ENCODE measurements around the gene ASMTL. TPM values are rescaled to one million over a fixed set of nuclear protein-coding genes. Genes with fewer than 3 reads are reported as not detected.
"Not testable (repeated sequence)": the region's sequence is repeated elsewhere in the genome, so short reads cannot be mapped to it uniquely, and the experiment has no call there.

The ASMTL gene
- total RNA-seq, 1 donor from 2014 or later, result 27.1 TPM

DNA sequence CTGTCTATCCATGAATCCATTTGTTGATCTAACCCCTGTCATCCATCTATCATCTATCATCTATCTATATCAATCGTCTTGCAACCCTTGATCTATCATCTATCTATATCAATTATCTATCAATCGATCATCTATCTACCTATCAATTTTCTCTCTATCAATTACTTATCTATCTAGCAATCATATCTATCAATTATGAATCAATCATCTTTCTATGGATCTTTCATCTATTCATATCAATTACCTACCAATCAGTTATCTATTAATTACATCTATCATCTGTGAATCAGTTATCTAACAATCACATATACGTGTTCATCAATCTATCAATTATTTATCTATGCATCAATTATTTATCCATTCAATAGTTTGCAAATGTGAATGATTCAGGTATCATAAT, 24.5 kb upstream of the ASMTL start:
- Histone ChIP-seq H3K27me3 (no peaks in the 10 kb centered on the region), H3K27ac (no peak overlapping the region), H3K4me1 (no peaks in the 10 kb centered on the region), H3K9me3 (no peaks in the 10 kb centered on the region), H3K36me3 (no peaks in the 10 kb centered on the region), H3K4me3 (no peak overlapping the region)
- no peak for DNase-seq (ENCODE audit: low spot score in 2 of 2)
- TF ChIP-seq, protein P1, sequence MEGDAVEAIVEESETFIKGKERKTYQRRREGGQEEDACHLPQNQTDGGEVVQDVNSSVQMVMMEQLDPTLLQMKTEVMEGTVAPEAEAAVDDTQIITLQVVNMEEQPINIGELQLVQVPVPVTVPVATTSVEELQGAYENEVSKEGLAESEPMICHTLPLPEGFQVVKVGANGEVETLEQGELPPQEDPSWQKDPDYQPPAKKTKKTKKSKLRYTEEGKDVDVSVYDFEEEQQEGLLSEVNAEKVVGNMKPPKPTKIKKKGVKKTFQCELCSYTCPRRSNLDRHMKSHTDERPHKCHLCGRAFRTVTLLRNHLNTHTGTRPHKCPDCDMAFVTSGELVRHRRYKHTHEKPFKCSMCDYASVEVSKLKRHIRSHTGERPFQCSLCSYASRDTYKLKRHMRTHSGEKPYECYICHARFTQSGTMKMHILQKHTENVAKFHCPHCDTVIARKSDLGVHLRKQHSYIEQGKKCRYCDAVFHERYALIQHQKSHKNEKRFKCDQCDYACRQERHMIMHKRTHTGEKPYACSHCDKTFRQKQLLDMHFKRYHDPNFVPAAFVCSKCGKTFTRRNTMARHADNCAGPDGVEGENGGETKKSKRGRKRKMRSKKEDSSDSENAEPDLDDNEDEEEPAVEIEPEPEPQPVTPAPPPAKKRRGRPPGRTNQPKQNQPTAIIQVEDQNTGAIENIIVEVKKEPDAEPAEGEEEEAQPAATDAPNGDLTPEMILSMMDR (IDR thresholded peaks at IDR 0.05), result no peak
- intact Hi-C loops (cut with DNase I), result no loop called here

DNA sequence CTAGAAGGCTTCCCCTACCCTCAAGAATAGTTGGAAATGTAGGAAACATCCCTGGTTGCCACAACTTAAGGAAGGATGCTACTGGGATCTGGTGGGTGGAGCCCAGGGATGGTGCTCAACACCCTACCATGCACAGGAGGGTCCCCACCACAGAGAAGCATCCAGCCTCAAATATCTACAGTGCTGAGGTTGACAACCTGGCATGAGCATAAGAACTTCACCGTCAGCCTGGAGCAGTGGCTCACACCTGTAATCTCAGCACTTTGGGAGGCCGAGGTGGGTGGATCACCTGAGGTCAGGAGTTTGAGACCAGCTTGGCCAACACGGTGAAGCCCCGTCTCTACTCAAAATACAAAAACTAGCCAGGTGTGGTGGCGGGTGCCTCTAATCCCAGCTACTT, 24.0 kb upstream of the ASMTL start:
- Histone ChIP-seq H3K4me3 (no peak overlapping the region), H3K9me3 (no peaks in the 10 kb centered on the region), H3K27ac (no peak overlapping the region), H3K36me3 (no peaks in the 10 kb centered on the region), H3K27me3 (no peaks in the 10 kb centered on the region), H3K4me1 (no peaks in the 10 kb centered on the region)
- TF ChIP-seq, protein P1 (IDR thresholded peaks at IDR 0.05), result no peak
- intact Hi-C loops (cut with DNase I), result no loop called here
- no peak for DNase-seq (ENCODE audit: low spot score in 2 of 2)

DNA sequence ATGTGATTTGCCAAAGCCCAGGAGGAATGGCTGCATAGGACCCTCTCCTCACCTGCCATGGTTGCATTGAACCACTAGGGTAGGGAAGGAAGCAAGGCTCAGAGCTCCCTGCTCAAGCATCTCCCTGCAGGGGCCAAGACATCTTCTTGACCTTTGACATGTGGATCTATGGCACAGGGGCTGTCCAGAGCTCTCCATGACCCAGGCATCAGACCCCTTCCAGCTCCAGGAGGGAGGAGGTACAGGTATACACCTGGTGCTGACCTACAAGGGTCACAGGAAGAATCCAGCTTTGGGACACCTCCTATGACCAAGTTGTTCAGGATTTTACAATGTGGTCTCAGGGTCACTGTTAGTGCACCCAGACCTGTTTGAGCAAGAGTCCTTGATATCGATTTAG, 23.2 kb upstream of the ASMTL start:
- Histone ChIP-seq H3K9me3 (no peaks in the 10 kb centered on the region), H3K4me3 (no peak overlapping the region), H3K36me3 (no peaks in the 10 kb centered on the region), H3K4me1 (no peaks in the 10 kb centered on the region), H3K27ac (no peak overlapping the region), H3K27me3 (no peaks in the 10 kb centered on the region)
- DNase-seq (ENCODE audit: low spot score in 2 of 2), result no peak
- intact Hi-C loops (cut with DNase I), result no loop called here
- TF ChIP-seq, protein P1 (IDR thresholded peaks at IDR 0.05), result no peak

DNA sequence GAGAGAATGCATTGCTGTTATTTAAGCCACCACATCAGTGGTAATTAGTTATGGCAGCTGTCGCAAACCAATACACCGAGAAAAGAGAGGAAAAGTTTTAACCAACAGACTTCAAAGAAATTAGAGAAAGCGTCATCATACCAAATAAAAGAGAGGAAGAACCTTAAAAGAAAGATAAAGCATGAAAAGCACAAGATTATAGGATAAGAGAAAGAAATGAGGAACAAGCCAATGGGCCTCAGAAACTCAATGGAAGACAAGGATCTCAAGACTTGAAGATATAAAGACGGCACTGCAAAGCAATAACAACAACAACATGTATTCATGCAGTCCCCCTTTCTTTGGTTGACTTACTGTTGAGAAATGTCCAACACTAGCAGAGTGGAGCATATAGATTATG, 22.8 kb upstream of the ASMTL start:
- intact Hi-C loops (cut with DNase I), result no loop called here
- Histone ChIP-seq H3K27me3 (no peaks in the 10 kb centered on the region), H3K4me3 (no peak overlapping the region), H3K36me3 (no peaks in the 10 kb centered on the region), H3K9me3 (no peaks in the 10 kb centered on the region), H3K27ac (no peak overlapping the region), H3K4me1 (no peaks in the 10 kb centered on the region)
- TF ChIP-seq, protein P1 (IDR thresholded peaks at IDR 0.05), result no peak
- no peak for DNase-seq (ENCODE audit: low spot score in 2 of 2)

DNA sequence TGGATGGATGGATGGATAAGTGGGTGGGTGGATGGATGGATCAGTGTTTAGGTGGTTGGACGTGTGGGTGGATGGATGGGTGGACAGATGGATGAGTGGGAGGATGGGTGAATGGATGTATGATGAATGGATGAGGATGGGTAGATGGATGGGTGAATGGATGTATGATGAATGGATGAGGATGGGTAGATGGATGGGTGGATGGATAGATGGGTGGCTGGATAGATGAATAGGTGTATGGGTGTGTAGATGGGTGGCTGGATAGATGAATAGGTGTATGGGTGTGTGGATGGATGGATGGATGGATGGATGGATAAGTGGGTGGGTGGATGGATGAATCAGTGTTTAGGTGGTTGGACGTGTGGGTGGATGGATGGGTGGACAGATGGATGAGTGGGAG, 21.9 kb upstream of the ASMTL start:
- H3K27ac ChIP-seq; H3K4me1 ChIP-seq; H3K36me3 ChIP-seq; H3K27me3 ChIP-seq; H3K9me3 ChIP-seq; DNase-seq (ENCODE audit: low spot score in 2 of 2); intact Hi-C loops (cut with DNase I); H3K4me3 ChIP-seq: not testable (repeated sequence)

DNA sequence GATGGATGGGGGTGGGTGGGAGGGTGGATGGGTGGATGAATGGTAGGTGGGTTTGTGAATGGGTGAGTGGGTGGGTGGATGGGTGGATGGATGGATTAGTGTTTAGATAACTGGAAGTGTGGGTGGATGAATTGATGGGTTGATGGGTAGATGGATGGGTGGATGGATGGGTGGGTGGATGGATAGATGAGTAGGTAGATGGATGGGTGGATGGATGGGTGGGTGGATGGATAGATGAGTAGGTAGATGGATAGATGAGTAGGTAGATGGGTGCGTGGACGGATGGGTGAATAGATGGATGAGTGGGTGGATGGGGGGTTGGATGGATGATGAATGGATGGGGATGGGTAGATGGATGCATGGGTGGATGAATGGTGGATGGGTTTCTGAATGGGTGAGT, 20.3 kb upstream of the ASMTL start:
- peak in 1 of 2 donors; percentile 21 for DNase-seq (ENCODE audit: low spot score in 2 of 2)
- intact Hi-C loops (cut with DNase I), result no loop called here

More for the DNA sequence above, 20.3 kb upstream of the ASMTL start:
- no peaks in the 10 kb centered on the region for H3K27me3 ChIP-seq
- no peak overlapping the region for H3K27ac ChIP-seq
- no peaks in the 10 kb centered on the region for H3K4me1 ChIP-seq
- no peaks in the 10 kb centered on the region for H3K9me3 ChIP-seq
- TF ChIP-seq, protein P1 (IDR thresholded peaks at IDR 0.05), result no peak
- no peaks in the 10 kb centered on the region for H3K36me3 ChIP-seq
- H3K4me3 ChIP-seq, result no peak overlapping the region

Measured in ascending aorta (tissue), 2 donors.